SK-N-SH (cell line): ENCODE results near the gene CNKSR2.

ENCODE experiments used
- CTCF ChIP-seq: fragments of 200-600 bp; sonication (generic); IDR thresholded peaks from 2 replicates; pipeline ENCODE4 v1.6.1; 2017; ENCODE audit warnings: antibody characterized with exemption, mild to moderate bottlenecking, moderate library complexity
- EP300 ChIP-seq, 2 experiments: IDR thresholded peaks; 2 replicates each; pipeline versions ENCODE4 v1.4.0 to v1.6.1; 2012; ENCODE audit warnings: borderline replicate concordance in 1 of 2, low read depth in 1 of 2, low read length in 1 of 2
- FOXM1 ChIP-seq: IDR thresholded peaks from 2 replicates; pipeline ENCODE4 v1.4.0; 2012; ENCODE audit warnings: low read depth, mild to moderate bottlenecking
- GABPA ChIP-seq: IDR thresholded peaks from 2 replicates; pipeline ENCODE4 v1.4.0; 2012; ENCODE audit warnings: low read depth, mild to moderate bottlenecking
- JUND ChIP-seq: IDR thresholded peaks from 2 replicates; pipeline ENCODE4 v1.4.0; 2012
- MAX ChIP-seq: IDR thresholded peaks from 2 replicates; pipeline ENCODE4 v1.4.0; 2012; ENCODE audit warnings: low read depth
- MEF2A ChIP-seq: IDR thresholded peaks from 2 replicates; pipeline ENCODE4 v1.4.0; 2012; ENCODE audit warnings: low read depth, borderline replicate concordance
- POLR2AphosphoS5 ChIP-seq: IDR thresholded peaks from 2 replicates; pipeline ENCODE4 v1.6.1; 2012; ENCODE audit warnings: low read depth, low read length
- RXRA ChIP-seq: IDR thresholded peaks from 2 replicates; pipeline ENCODE4 v1.4.0; 2012; ENCODE audit warnings: low read depth, mild to moderate bottlenecking, borderline replicate concordance
- SMC3 ChIP-seq: IDR thresholded peaks from 2 replicates; pipeline ENCODE4 v1.6.1; 2012; ENCODE audit warnings: low read depth, low read length, improper control_type of control experiment
- TAF1 ChIP-seq: IDR thresholded peaks from 2 replicates; pipeline ENCODE4 v1.6.1; 2012; ENCODE audit warnings: low read depth, mild to moderate bottlenecking, low read length, moderate library complexity, borderline replicate concordance
- TCF12 ChIP-seq: IDR thresholded peaks from 2 replicates; pipeline ENCODE4 v1.4.0; 2012

- TF ChIP-seq CTCF, result no peak
- no peak for TF ChIP-seq TCF12
- TF ChIP-seq TAF1, result no peak
- no peak for TF ChIP-seq MAX
- TF ChIP-seq SMC3, result no peak
- no peak for TF ChIP-seq RXRA
- TF ChIP-seq MEF2A, result no peak
- no peak for TF ChIP-seq POLR2AphosphoS5
- no peak for TF ChIP-seq FOXM1
- TF ChIP-seq GABPA, result no peak
- TF ChIP-seq JUND, result no peak
- no peak for TF ChIP-seq EP300 (IDR thresholded peaks at IDR 0.05; ENCODE audit: borderline replicate concordance in 1 of 2, low read depth in 1 of 2, low read length in 1 of 2)
These were observed 116.1 kb downstream of the CNKSR2 start for GRCh38 chrX:21490341-21490740.
